Body of pancreas (tissue), 4 donors: ENCODE measurements around the gene GM2A. TPM values are rescaled to one million over a fixed set of nuclear protein-coding genes. Genes with fewer than 3 reads are reported as not detected.

Experiments
- ATAC-seq: fragments of 150-250 bp; one replicate; pipeline ENCODE4 v1.9.1; 2016
- DNase-seq, 4 donors: peaks; one replicate each; pipeline ENCODE4 v3.0.0-alpha.2; 2019
- H3K27ac ChIP-seq, 4 donors: fragments of 200-600 bp; sonication (generic); 1 replicate in 3 of 4; 2 replicates in 1 of 4; pipeline versions ENCODE4 v1.5.1 to v1.6.1; 2016 to 2019; ENCODE audit warnings: mild to moderate bottlenecking in 1 of 4, mixed read lengths in 1 of 4, moderate library complexity in 1 of 4
- H3K27me3 ChIP-seq, 2 donors: fragments of 200-600 bp; sonication (generic); one replicate each; pipeline ENCODE4 v1.6.0; 2016; ENCODE audit warnings: mild to moderate bottlenecking in 1 of 2
- H3K36me3 ChIP-seq, 2 donors: fragments of 200-600 bp; sonication (generic); replicated peaks in 1 of 2; 2 replicates each; pipeline ENCODE4 v1.5.1; 2016; ENCODE audit warnings: low read depth in 2 of 2; ENCODE audit not compliant: insufficient read depth in 1 of 2
- H3K4me1 ChIP-seq: fragments of 200-600 bp; sonication (generic); one replicate; pipeline ENCODE4 v1.6.0; 2016
- H3K4me3 ChIP-seq, 2 donors: fragments of 200-600 bp; sonication (generic); 1 replicate in 1 of 2; 2 replicates in 1 of 2; pipeline ENCODE4 v1.5.1; 2016 to 2019
- H3K9me3 ChIP-seq, 3 donors: fragments of 200-600 bp; sonication (generic); 1 replicate in 2 of 3; 2 replicates in 1 of 3; pipeline ENCODE4 v1.5.1; 2016
- CTCF ChIP-seq, 7 experiments: fragments of 450-650 bp in 4 of 7; fragments of 200-600 bp in 3 of 7; sonication (generic) in 3 of 7; IDR thresholded peaks; one replicate each; pipeline ENCODE4 v1.5.1; 2016 to 2019; ENCODE audit warnings: antibody characterized with exemption in 7 of 7
- POLR2A ChIP-seq, 3 donors: fragments of 450-650 bp; IDR thresholded peaks; one replicate each; pipeline ENCODE4 v1.6.1; 2016; ENCODE audit warnings: antibody characterized with exemption in 3 of 3, mild to moderate bottlenecking in 2 of 3
- WGBS, 2 donors: methylation state at CpG; one replicate each; pipeline ENCODE4 v1.1.5; 2017; 5-methylcytosine and 5-hydroxymethylcytosine counted together
- intact Hi-C: fragments of 100-400 bp; cut with DNase I; formaldehyde crosslinking; loops from one replicate; pipeline ENCODE4 v1.15.1; 2023
- total RNA-seq, 2 donors: library from RNA; depleted of rRNA; stranded (reverse); fragments of >200 nt; gene quantifications; one replicate each; pipeline ENCODE4 v1.1.0, GENCODE V29; 2016

GM2A gene
- total RNA-seq, 2 donors from 2014 or later = 8.9 to 17.9 TPM

- Histone ChIP-seq H3K9me3 (no peaks in the 10 kb centered on the region), H3K27ac (no peak overlapping the region), H3K27me3 (no peaks in the 10 kb centered on the region), H3K36me3 (peaks cover 2 to 7% of the 10 kb centered on the region in 2 donors), H3K4me1 (no peaks in the 10 kb centered on the region), H3K4me3 (no peak overlapping the region)
- no peak for ATAC-seq
- TF ChIP-seq POLR2A (IDR thresholded peaks at IDR 0.05) (no peak), CTCF (IDR thresholded peaks at IDR 0.05) (no peak)
- WGBS, 2 donors = 88% methylated on average over 11 of the region's 11 CpGs
- DNase-seq = no peak
- intact Hi-C loops = no loop called here
These were observed 14.7 kb downstream of the GM2A start for GRCh38 chr5:151267491-151268260.

GRCh38 chr5:151270599-151270998, 17.6 kb downstream of the GM2A start:
- TF ChIP-seq CTCF (IDR thresholded peaks at IDR 0.05) (no peak), POLR2A (IDR thresholded peaks at IDR 0.05) (no peak)
- no peaks in the 10 kb centered on the region for H3K27me3 ChIP-seq
- peaks cover 2 to 7% of the 10 kb centered on the region in 2 donors for H3K36me3 ChIP-seq
- WGBS, 2 donors = 67 to 72% methylated on average over 1 of the region's 1 CpG
- DNase-seq = no peak
- no peak for ATAC-seq
- no peaks in the 10 kb centered on the region for H3K4me1 ChIP-seq
- no peak overlapping the region for H3K27ac ChIP-seq
- intact Hi-C loops = no loop called here
- H3K4me3 ChIP-seq = no peak overlapping the region
- no peaks in the 10 kb centered on the region for H3K9me3 ChIP-seq

GRCh38 chr5:151271336-151271735, 18.4 kb downstream of the GM2A start:
- TF ChIP-seq POLR2A (IDR thresholded peaks at IDR 0.05) = no peak
- ATAC-seq (no peak), DNase-seq (no peak)
- no peaks in the 10 kb centered on the region for H3K27me3 ChIP-seq
- intact Hi-C loops = no loop called here
- peaks cover 2 to 7% of the 10 kb centered on the region in 2 donors for H3K36me3 ChIP-seq
- H3K27ac ChIP-seq = no peak overlapping the region
- no peak overlapping the region for H3K4me3 ChIP-seq
- H3K4me1 ChIP-seq = no peaks in the 10 kb centered on the region
- no peaks in the 10 kb centered on the region for H3K9me3 ChIP-seq

- intact Hi-C loops = no loop called here
- ATAC-seq (no peak), DNase-seq (no peak)
- Histone ChIP-seq H3K4me3 (no peak overlapping the region), H3K36me3 (no peaks in the 10 kb centered on the region), H3K9me3 (no peaks in the 10 kb centered on the region), H3K4me1 (no peaks in the 10 kb centered on the region), H3K27me3 (no peaks in the 10 kb centered on the region), H3K27ac (no peak overlapping the region)
- no peak for TF ChIP-seq CTCF (IDR thresholded peaks at IDR 0.05)
- TF ChIP-seq POLR2A (IDR thresholded peaks at IDR 0.05) = no peak
These were observed 21.7 kb downstream of the GM2A start for GRCh38 chr5:151274666-151275065.

GRCh38 chr5:151275803-151276202, 22.8 kb downstream of the GM2A start:
- ATAC-seq (no peak), DNase-seq (no peak)
- Histone ChIP-seq H3K4me3 (no peak overlapping the region), H3K36me3 (no peaks in the 10 kb centered on the region), H3K4me1 (no peaks in the 10 kb centered on the region), H3K9me3 (no peaks in the 10 kb centered on the region), H3K27ac (no peak overlapping the region), H3K27me3 (no peaks in the 10 kb centered on the region)
- intact Hi-C loops = no loop called here
- WGBS, 2 donors = 92 to 93% methylated on average over 2 of the region's 2 CpGs
- TF ChIP-seq CTCF (IDR thresholded peaks at IDR 0.05) (no peak), POLR2A (IDR thresholded peaks at IDR 0.05) (no peak)
